Measurements from ENCODE around the gene ANKS1B.

The ANKS1B gene

DNA sequence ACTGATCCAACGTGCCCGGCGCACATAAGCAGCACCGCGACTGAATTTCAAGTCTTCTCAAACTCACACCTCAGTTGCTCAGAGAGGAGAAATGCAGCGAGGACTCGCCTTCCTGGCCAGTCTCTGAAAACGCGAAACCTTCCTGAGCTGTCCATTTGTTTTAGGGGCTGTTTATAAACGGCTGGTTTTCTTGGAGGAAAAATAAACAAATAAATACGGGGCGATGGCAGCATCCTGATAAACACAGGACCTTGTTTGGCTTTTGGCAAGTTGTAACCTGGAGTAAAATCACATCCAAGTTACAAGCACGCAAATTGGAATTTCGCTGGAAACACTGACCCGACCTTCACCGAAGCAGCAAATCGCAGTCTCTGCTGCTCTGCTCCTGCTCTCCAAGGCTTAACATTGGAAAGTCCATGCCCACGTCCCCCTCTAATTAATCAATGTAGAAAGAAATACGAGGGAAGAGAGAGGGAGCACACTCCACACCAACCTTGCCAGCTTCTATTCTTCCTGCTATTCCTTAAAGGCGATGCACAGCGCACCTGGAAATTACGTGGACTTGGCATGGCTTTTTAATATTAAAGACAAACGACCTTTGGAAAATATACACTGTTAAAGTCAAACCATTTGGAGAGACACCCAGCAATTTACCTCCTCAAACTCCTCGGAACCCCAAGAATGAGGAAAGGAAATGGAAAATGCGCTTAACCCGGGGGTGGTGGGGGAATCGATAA is 1090.9 kb downstream of the ANKS1B start:
- no peaks in the 10 kb centered on the region for H3K36me3 ChIP-seq (ENCODE audit: insufficient read depth)
- H3K9ac ChIP-seq, result no peak overlapping the region
- H3K4me1 ChIP-seq (ENCODE audit: low read depth, poor library complexity, severe bottlenecking), result no peaks in the 10 kb centered on the region
- no peak overlapping the region for H2AFZ ChIP-seq (ENCODE audit: low read depth)
- no peaks in the 10 kb centered on the region for H3K27me3 ChIP-seq (ENCODE audit: insufficient read depth, low read depth)
- no peaks in the 10 kb centered on the region for H3K79me2 ChIP-seq (ENCODE audit: insufficient read depth, low read depth)
- no peak overlapping the region for H3K27ac ChIP-seq
- no peak overlapping the region for H3K4me3 ChIP-seq (IDR thresholded peaks at IDR 0.05; ENCODE audit: insufficient read depth, low read depth, low read length)
- H4K20me1 ChIP-seq (ENCODE audit: insufficient read depth), result no peaks in the 10 kb centered on the region
- no peak for TF ChIP-seq CTCF (conservative IDR thresholded peaks at IDR 0.05; ENCODE audit: low read depth, low read length)
- H3K4me2 ChIP-seq, result no peak overlapping the region

GRCh38 chr12:98893126-98893674 is 1091.5 kb downstream of the ANKS1B start:
- Histone ChIP-seq H3K4me2 (no peak overlapping the region), H3K9ac (no peak overlapping the region), H3K27me3 (ENCODE audit: insufficient read depth, low read depth) (no peaks in the 10 kb centered on the region)

GRCh38 chr12:98885778-98886177 is 1099.0 kb downstream of the ANKS1B start:
- no peak for TF ChIP-seq CTCF (conservative IDR thresholded peaks at IDR 0.05; ENCODE audit: low read depth, low read length)

More at GRCh38 chr12:98893126-98893674, 1091.5 kb downstream of the ANKS1B start:
- Histone ChIP-seq H2AFZ (ENCODE audit: low read depth) (no peak overlapping the region), H3K4me1 (ENCODE audit: low read depth, poor library complexity, severe bottlenecking) (no peaks in the 10 kb centered on the region), H3K27ac (no peak overlapping the region), H3K4me3 (IDR thresholded peaks at IDR 0.05; ENCODE audit: insufficient read depth, low read depth, low read length) (no peak overlapping the region), H3K36me3 (ENCODE audit: insufficient read depth) (no peaks in the 10 kb centered on the region), H4K20me1 (ENCODE audit: insufficient read depth) (no peaks in the 10 kb centered on the region), H3K79me2 (ENCODE audit: insufficient read depth, low read depth) (no peaks in the 10 kb centered on the region)
- no peak for TF ChIP-seq CTCF (conservative IDR thresholded peaks at IDR 0.05; ENCODE audit: low read depth, low read length)

GRCh38 chr12:98883231-98883630 is 1101.5 kb downstream of the ANKS1B start:
- no peaks in the 10 kb centered on the region for H3K79me2 ChIP-seq (ENCODE audit: insufficient read depth, low read depth)
- no peak for TF ChIP-seq CTCF (conservative IDR thresholded peaks at IDR 0.05; ENCODE audit: low read depth, low read length)
- no peaks in the 10 kb centered on the region for H4K20me1 ChIP-seq (ENCODE audit: insufficient read depth)
- no peaks in the 10 kb centered on the region for H3K27me3 ChIP-seq (ENCODE audit: insufficient read depth, low read depth)
- H3K27ac ChIP-seq, result no peak overlapping the region
- no peak overlapping the region for H3K9ac ChIP-seq
- no peak overlapping the region for H2AFZ ChIP-seq (ENCODE audit: low read depth)
- H3K4me3 ChIP-seq (IDR thresholded peaks at IDR 0.05; ENCODE audit: insufficient read depth, low read depth, low read length), result no peak overlapping the region
- no peak overlapping the region for H3K4me2 ChIP-seq
- no peaks in the 10 kb centered on the region for H3K4me1 ChIP-seq (ENCODE audit: low read depth, poor library complexity, severe bottlenecking)
- H3K36me3 ChIP-seq (ENCODE audit: insufficient read depth), result no peaks in the 10 kb centered on the region

More at GRCh38 chr12:98885778-98886177, 1099.0 kb downstream of the ANKS1B start:
- no peak overlapping the region for H3K27ac ChIP-seq
- no peaks in the 10 kb centered on the region for H3K4me1 ChIP-seq (ENCODE audit: low read depth, poor library complexity, severe bottlenecking)
- H3K9ac ChIP-seq, result no peak overlapping the region
- H3K4me2 ChIP-seq, result no peak overlapping the region
- H2AFZ ChIP-seq (ENCODE audit: low read depth), result no peak overlapping the region
- no peaks in the 10 kb centered on the region for H3K36me3 ChIP-seq (ENCODE audit: insufficient read depth)
- no peaks in the 10 kb centered on the region for H3K79me2 ChIP-seq (ENCODE audit: insufficient read depth, low read depth)
- no peaks in the 10 kb centered on the region for H3K27me3 ChIP-seq (ENCODE audit: insufficient read depth, low read depth)
- no peaks in the 10 kb centered on the region for H4K20me1 ChIP-seq (ENCODE audit: insufficient read depth)
- no peak overlapping the region for H3K4me3 ChIP-seq (IDR thresholded peaks at IDR 0.05; ENCODE audit: insufficient read depth, low read depth, low read length)
